Measurements from ENCODE around the gene DCHS1.

GRCh38 chr11:6670202-6670830, 14.7 kb upstream of the DCHS1 start:
- TF ChIP-seq CTCF (CRISPR knock-in tag; IDR thresholded peaks at IDR 0.05): no peak
- no peak for TF ChIP-seq EZH2 (conservative IDR thresholded peaks at IDR 0.05; ENCODE audit: low read depth, low read length)
- TF ChIP-seq TCF7 (IDR thresholded peaks at IDR 0.05; ENCODE audit: low read depth): no peak
- no peak for TF ChIP-seq ZC3H13 (CRISPR knock-in tag; IDR thresholded peaks at IDR 0.05)
- TF ChIP-seq TRIM24 (CRISPR knock-in tag; IDR thresholded peaks at IDR 0.05): no peak
- TF ChIP-seq POLR2A (IDR thresholded peaks at IDR 0.05; ENCODE audit: insufficient read depth in 1 of 2, low read depth in 2 of 2, low read length in 2 of 2): no peak
- no peak for TF ChIP-seq GATA4 (IDR thresholded peaks at IDR 0.05; ENCODE audit: borderline replicate concordance, low read depth)
- no peak for TF ChIP-seq MXI1 (IDR thresholded peaks at IDR 0.05; ENCODE audit: borderline replicate concordance, low read depth, low read length)
- TF ChIP-seq ZBTB33 (CRISPR knock-in tag; IDR thresholded peaks at IDR 0.05): no peak
- no peak for TF ChIP-seq KDM1A (CRISPR knock-in tag; IDR thresholded peaks at IDR 0.05)
- TF ChIP-seq RNF2 (conservative IDR thresholded peaks at IDR 0.05; ENCODE audit: low read depth): no peak
